IPS-NIHi7 (cell line): Measurements from ENCODE around the gene ADGRG2.
A peak's percentile ranks its signal among the peaks of the same experiment; 100 is the strongest.
"Not testable (repeated sequence)": the region's sequence is repeated elsewhere in the genome, so short reads cannot be mapped to it uniquely, and the experiment has no call there.

ENCODE experiments used
- DNase-seq: peaks from one replicate; pipeline ENCODE4 v3.0.0; 2012; ENCODE audit warnings: mixed read lengths; ENCODE audit errors: extremely low spot score

The ADGRG2 gene

DNA sequence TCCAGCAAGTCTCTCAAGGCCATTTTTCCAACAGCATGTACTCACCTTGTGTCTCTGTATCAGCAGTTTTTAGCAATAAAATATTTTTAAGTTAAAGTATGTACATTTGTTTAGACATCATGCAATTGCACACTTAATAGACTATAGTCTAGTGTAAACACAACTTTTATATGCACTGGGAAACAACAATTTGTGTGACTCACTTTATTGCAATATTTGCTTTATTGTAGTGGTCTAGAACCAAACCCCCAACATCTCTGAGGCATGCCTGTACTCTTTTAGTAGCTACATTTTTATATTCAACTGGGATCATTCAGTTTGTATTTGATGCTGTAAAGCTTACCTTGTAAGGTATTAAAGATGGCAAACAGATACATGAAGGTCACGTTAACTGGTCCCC lies 123.6 kb downstream of the ADGRG2 start:
- DNase-seq, result no peak

DNA sequence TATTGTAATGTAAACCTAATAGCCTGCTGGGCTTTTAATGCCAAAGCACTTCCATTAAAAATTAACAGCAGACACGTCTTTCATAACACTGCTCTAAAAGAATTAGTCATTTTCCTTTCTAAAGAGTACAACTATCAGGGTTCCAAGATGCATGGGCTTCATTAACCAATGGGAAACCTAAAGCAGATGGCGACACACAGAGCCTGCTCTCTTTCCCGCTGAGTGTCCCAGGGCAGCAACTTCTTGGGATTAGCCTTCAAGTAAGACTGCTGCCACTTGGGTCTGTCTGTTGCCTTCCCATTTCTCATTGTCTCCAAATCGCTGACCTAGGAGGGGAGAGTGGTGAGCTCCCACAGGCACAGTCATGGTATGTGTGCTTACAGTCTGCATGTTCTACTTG lies 124.4 kb downstream of the ADGRG2 start:
- DNase-seq, result peak; percentile 56

- no peak for DNase-seq
Observed at GRCh38 chrX:18996536-18996935, 125.7 kb downstream of the ADGRG2 start.

DNA sequence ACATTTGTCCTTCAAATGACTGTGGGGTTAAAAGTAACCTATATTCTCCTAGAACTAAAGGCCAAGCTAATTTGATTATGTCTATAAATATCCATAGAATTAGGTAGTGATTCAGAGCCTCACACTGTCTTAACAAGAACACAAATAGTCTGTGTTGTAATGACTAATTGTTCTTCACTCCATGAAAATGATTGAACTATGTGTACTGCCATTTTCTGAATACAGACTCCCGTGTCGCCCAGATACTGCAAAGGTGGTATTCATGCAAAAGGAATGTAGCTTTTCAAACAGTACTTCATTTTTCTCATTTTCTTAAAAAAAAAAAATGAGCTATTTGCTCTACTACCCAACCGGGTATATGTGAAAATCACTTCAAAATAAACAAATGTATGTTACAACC lies 127.0 kb downstream of the ADGRG2 start:
- DNase-seq, result no peak

DNA sequence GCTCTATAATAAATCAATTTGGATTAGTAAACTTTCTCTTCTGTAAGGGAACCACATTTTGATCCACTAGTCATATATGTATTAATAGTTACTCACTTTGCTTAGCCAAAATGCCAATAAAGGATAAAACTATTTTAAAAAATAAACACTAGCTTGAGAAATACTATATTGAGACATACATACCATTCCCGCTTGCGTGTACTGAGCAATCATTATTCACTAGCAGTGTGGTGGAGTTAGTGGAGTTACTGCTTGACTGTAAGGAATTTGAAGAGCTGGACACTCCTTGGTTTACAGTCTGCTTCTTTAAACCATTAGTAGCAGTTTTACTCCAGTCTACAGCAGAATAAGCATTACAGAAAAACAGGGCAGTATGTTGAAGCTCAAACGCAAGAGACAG lies 127.6 kb downstream of the ADGRG2 start:
- no peak for DNase-seq

GRCh38 chrX:18992829-18993228 lies 129.4 kb downstream of the ADGRG2 start:
- no peak for DNase-seq

- DNase-seq, result no peak
Observed at GRCh38 chrX:18985186-18985435, 137.2 kb downstream of the ADGRG2 start.

GRCh38 chrX:18984381-18985185 lies 137.7 kb downstream of the ADGRG2 start:
- peak; percentile 96 for DNase-seq

DNA sequence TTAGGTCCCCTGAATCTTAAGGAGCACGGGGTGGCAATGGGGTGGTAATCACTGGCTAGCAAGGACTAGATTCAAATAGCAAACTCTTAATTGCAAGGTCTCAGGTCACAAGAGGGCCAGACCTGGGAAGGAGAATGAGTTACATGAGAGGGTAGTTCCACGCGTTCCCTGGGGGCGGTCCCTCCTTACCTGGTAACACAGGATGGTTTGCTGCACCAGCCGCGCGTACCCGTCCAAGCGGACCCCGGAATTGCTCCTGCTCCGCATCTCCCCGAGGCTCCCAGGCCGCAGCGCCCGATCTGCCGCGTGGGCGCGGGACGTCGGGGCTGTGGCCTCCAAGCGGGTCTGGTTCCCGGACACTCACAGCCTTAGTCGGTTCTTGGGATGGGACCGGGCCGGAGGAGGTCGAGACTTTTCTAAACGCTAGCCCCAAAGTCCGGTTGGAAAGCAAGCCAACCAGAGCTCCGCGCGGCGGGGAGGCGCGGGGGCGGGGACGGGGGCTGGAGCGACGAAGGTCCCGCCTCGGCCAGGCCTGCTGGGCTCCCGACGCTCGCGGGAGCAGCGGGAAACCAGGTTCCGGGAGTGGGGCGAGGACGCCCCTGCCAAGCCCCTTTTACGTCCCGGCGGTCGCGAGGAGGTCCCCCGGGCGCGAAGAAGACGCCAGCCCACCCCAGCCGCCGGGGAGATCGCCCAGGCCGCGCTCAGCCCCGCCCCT lies 138.4 kb downstream of the ADGRG2 start, which contains the start of gene PHKA2:
Gene PHKA2 (minus strand): TSS at position 449 of the 715 bp plus-strand sequence. CDS start 182 bp downstream, at position 267.
- peak; percentile 72 for DNase-seq

DNA sequence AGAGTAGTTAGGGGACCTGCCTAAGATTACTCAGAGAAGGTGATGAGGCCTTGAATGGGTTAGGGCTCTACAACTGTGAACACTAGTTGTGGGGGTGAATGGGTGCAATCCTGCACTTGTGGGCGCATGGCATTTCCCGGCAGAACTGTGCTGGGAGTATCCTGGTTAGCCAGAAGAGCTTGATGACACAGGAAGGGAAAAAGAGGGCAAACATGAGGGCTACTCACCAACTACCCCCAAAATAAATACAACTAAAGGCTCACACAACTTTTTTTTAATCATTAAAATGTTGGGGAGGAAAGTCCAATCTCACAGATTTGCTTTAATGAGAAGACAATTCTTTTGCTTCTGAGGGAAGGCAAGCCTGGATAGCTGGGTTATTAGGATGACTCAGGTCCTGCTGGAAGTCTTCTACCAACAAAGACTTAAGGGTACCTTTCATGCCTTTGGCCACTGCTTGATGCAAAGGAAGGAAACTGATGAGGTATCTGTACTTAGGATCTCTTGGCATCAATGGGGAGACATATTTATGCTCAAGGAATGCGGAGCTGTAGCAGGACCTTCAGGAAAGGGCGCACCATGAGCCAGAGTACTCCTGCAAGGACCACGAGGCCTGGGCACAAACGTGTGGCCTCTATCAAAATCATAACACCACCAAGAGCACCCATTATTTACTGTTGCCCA lies 141.0 kb downstream of the ADGRG2 start:
- DNase-seq, result no peak

DNA sequence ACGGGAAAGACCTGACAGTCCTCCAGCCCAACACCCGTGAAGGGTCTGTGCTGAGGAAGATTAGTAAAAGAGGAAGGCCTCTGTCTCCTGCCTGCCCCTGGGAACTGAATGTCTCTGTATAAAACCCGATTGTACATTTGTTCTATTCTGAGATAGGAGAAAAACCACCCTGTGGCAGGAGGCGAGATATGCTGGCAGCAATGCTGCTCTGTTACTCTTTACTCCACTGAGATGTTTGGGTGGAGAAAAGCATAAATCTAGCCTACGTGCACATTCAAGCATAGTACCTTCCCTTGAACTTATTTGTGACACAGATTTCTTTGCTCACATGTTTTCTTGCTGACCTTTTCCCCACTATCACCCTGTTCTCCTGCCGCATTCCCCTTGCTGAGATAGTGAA lies 142.0 kb downstream of the ADGRG2 start:
- not testable (repeated sequence) for DNase-seq

DNA sequence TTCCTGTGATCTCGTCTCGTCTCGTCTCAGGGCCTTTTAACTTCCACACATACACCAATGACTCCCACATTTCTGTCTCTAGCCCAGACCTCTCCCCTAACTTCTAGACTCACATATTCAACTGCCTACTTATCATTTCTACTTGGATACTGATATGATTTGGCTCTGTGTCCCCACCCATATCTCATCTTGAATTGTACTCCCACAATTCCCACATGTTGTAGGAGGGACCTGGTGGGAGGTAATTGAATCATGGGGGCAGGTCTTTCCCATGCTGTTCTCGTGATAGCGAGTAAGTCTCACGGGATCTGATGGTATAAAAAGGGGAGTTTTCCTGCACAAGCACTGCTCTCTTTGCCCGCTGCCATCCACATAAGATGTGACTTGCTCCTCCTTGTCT lies 147.3 kb downstream of the ADGRG2 start:
- DNase-seq, result no peak

- no peak for DNase-seq
Observed at GRCh38 chrX:18973527-18974192, 148.6 kb downstream of the ADGRG2 start.

GRCh38 chrX:18971506-18971905 lies 150.8 kb downstream of the ADGRG2 start:
- DNase-seq, result no peak

DNA sequence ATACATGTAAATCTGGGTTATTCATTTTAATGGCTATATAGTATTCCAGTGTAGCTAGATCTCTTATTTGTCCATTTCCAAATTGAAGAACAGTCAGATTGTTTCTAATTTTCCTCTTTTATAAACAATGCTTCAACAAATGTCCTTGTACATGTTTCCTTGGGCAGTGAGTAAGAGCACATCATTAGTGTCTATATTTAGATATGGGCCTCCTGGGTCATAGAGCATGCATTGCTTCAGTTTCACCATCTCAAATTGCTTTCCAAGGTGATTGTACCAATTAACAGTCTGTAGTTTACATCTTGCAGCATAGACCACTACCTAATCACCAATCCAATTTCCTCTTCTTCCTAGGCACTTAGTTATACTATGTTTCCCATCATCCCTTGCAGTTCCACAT lies 151.8 kb downstream of the ADGRG2 start:
- DNase-seq, result no peak

- DNase-seq, result no peak
Observed at GRCh38 chrX:18966624-18967023, 155.6 kb downstream of the ADGRG2 start.

DNA sequence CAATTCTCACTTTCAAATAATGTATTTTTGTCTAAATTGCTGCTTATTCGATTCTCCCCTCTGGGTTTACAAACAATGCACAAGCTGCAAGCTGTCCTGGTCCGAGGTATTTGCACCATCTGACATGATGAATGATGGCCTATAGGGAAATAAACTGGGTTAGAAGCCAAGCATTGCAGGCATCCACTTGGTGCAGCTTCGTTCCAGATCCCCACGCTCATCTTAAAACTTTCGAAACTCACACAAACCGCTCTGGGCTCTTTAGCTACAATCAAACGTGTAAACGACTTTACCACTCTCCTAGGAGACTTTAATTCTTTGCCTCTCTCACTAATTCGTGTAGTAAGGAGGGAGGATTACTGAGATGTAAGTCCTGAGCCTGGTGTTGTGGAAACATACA lies 157.4 kb downstream of the ADGRG2 start:
- no peak for DNase-seq

- no peak for DNase-seq
Observed at GRCh38 chrX:18964026-18964425, 158.2 kb downstream of the ADGRG2 start.

- no peak for DNase-seq
Observed at GRCh38 chrX:18962329-18962728, 159.9 kb downstream of the ADGRG2 start.

DNA sequence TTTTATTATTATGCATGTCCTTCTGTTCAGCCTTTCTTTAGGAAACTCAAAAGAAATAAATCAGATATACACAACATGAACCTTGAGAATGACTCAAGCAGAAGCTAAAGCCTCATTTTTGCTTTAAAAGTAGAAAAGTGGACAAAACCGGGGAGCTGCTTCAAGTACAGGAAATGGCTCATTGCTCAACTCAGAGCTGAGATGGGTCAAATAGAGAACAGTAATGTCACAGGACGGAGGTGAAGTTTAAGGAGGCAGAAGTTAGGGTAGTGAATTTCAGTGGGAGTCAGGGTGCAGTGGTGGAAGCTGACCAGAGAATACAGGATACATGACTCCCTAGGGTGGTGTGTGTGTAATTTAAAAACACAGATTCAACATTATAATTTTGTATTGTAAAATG lies 160.6 kb downstream of the ADGRG2 start:
- no peak for DNase-seq

DNA sequence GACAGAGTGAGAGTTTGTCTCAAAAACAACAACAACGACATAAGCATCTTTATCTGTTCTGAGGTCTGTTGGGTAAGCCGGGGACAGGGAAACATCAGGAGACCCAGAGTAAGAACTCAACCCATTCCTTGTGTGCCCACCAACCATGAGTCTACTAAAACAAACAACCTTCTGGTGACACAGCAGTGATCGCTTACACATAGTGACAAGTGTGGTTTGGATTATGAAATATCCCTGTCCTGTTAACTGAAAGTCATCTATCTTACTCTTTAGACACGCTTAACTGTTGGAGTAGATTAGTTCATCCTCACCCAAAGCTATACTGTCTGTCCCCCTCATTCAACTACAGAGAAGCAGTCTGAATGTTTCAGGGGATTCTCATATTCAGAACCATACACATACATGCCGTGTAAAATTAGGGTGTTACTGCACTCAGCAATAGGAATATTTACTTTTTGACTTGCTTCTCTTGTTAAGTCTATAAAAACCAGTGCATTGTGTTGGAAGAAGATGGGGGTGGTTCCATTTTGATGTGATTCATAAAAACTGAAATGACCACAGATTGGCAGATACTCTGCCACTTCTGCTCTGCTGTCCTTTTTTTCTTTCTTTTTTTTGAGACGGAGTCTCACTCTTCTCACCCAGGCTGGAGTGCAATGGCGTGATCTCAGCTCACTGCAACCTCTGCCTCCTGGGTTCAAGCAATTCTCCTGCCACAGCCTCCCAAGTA lies 165.8 kb downstream of the ADGRG2 start:
- DNase-seq, result no peak

DNA sequence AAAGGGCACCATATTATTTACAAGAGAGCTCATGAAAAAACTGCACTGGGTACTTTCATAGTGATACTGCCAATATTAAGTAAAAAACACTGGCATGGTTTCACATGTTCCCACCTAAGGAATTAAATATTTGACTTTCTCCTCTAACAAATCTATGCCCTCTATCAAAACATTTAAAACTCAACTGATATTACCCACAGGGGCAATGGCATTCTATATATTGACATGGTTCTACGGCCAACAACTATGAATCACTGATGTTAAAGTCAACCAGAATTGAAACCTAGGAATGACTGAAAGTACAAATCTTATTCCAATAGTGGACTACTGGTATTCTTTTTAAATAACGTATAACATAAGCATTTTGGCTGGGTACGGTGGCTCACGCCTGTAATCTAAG lies 166.6 kb downstream of the ADGRG2 start:
- no peak for DNase-seq
